Germinal center (tissue), 1 donor: Measurements from ENCODE around the gene CCDC57.

Experiments used
- DNase-seq: peaks from one replicate; pipeline ENCODE4 v3.0.0; 2012; ENCODE audit warnings: mixed read lengths, low spot score

CCDC57 gene

GRCh38 chr17:82121660-82122629 lies 90.7 kb downstream of the CCDC57 start:
- DNase-seq = no peak

DNA sequence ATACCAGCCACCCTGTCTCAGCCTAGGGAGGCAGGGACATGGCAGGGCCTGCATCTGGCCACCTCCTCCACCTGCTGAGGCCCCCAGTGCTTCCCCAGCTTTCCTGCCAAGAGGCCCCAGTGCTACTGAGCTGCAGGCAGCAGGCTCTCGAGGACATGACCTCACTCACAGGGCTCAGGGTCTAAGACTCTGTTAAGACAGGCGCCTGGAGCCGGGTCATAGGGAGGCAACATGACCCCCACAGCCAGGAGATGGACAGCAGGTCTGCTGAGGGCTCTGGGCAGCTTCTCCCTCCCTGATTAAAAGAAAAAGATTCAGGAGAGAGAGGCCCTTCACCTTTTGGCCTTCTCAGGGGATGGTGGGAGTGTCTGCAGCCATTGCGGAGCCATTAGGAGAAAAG lies 91.4 kb downstream of the CCDC57 start:
- no peak for DNase-seq

DNA sequence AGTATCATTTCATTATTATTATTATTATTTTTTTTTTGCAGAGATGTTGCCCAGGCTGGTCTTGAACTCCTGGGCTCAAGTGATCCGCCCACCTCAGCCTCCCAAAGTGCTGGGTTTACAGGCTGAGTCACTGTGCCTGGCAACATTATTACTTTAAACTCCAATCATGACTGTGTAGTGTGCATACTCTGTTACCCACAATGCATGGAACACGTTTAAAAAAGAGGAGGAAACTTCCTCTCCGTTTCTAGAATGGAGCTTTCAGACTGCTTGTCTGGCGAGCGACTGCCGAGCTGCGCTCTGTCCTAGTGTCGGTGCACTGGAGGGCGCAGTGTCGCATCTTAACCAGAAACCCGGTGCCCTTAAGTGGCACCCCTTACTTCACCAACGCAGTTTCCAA lies 92.5 kb downstream of the CCDC57 start:
- no peak for DNase-seq

DNA sequence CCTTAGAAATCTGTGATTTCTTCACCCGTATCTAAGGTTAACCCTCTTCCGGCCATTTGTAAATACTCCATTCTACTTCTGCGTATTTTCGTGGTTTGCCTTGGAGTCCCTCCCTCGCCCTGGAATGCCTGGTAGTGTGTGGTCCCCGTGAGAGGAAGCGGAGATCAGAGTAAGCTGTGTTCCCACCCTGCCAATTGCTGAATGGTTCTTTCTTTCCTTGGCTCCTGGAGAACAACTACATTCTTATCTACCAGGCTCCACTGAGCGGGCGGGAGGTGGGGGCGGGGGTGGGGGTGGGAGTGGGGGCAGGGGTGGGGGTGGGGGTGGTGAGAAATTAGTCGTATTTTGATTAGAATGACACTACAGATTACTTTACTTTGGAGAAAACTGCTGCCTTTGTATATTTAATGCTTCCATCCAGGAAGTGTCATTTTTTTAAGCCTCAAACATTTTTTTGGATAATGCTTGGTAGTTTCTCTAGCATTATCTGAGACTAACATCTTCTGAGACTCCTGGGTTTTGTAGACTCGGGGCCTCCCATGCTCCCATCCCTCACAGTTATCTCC lies 93.7 kb downstream of the CCDC57 start:
- DNase-seq = no peak

- DNase-seq = no peak
Observed at GRCh38 chr17:82118168-82118814, 94.4 kb downstream of the CCDC57 start.

DNA sequence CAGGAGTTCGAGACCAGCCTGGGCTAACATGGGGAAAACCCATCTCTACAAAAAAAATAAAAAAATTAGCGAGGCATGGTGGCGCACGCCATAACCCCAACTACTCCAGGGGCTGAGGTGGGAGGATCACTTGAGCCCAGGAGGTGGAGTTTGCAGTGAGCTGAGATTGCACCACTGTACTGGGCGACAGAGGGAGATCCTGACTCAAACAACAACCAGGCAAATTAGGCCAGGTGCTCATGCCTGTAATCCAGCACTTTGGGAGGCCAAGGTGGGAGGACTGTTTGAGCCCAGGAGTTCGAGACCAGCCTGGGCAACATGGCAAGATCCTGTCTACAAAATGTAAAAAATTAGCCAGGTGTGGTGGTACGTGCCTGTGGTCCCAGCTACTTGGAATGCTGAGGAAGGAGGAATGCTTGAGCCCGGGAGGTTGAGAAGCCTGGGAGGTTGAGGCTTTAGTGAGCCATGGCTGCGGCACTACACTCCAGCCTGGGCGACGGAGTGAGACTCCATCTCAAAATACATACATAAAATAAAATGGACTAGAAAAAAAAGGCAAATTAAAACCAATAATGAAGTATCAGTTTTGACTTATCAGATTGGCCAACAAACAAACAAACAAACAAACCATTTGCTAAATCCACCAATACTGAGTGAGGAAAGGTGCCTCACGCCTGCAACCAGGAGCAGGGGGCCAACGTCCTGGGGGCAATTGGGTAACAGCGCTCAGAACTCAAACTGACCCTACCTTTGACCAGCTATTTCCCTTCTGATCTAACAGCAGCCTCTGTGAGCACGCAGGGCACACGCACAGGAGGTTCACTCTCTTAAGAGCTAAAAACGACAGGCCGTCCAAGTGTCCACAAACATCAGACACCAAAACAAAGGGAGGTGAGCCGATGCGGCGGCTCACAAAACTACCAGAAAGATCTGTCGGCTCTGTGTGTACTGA lies 95.2 kb downstream of the CCDC57 start:
- no peak for DNase-seq

GRCh38 chr17:82116246-82116645 lies 96.4 kb downstream of the CCDC57 start:
- DNase-seq = no peak

GRCh38 chr17:82114872-82115271 lies 97.8 kb downstream of the CCDC57 start:
- no peak for DNase-seq

DNA sequence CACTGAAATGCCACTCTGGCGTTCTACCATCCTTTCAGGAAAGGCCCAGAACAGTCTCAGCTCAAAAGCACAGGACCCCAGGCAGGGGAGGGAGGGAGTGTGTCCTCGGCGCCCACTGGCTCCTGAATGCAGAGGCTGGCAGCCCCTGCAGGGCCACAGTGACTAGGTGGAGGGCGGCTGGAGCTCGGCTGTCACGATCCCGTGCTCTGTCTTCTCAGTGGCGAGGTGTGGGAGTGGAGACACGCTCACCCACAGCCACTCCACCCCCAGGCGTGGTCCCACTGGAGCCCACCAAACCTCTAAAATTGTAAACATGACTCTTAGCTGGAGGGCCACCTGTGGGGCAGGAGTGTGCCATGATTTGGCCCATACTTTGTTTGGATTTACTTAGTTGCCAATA lies 98.2 kb downstream of the CCDC57 start:
- DNase-seq = no peak

DNA sequence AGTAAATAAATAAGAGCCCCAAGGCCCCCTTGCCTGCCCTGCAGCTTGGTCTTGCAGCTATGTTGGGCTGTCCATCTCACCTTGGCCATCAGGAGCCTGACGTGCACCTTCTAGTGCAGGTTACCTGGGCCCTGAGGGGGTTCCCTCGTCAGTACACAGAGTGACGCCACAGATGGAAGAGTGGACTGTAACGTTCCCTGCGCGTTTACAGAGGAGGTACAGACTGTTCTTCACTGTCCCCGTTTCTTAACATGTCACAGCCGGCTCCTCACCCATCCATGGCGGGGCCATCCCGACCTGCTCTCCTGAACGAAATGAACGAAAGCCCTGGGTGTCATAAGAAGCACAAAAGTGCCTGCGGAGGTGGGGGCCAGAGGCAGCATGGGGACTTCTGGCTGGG lies 98.7 kb downstream of the CCDC57 start:
- DNase-seq = no peak

- no peak for DNase-seq
Observed at GRCh38 chr17:82113422-82113821, 99.2 kb downstream of the CCDC57 start.

DNA sequence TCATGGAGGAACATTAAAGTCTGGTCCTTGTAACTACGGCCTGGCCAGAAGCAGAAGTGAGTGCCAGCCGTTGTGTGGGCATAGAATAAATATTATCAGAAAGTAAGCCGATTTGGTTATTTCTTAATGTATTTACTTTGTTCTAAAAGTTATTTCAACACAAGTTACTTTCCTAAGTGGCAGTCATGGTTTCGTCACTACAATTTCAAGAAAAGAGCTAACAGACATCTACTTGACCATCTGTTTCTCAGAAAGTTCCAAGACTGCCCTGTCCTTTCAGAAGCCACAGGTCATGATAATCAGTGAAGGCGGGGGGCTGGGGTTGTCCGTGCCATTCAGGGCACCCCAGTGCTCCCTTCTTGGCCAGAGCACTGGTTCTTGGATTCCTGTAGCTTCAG lies 99.7 kb downstream of the CCDC57 start:
- no peak for DNase-seq

- DNase-seq = no peak
Observed at GRCh38 chr17:82112181-82112913, 100.3 kb downstream of the CCDC57 start.

GRCh38 chr17:82110298-82110697 lies 102.3 kb downstream of the CCDC57 start:
- DNase-seq = no peak

- no peak for DNase-seq
Observed at GRCh38 chr17:82108961-82109475, 103.6 kb downstream of the CCDC57 start.

DNA sequence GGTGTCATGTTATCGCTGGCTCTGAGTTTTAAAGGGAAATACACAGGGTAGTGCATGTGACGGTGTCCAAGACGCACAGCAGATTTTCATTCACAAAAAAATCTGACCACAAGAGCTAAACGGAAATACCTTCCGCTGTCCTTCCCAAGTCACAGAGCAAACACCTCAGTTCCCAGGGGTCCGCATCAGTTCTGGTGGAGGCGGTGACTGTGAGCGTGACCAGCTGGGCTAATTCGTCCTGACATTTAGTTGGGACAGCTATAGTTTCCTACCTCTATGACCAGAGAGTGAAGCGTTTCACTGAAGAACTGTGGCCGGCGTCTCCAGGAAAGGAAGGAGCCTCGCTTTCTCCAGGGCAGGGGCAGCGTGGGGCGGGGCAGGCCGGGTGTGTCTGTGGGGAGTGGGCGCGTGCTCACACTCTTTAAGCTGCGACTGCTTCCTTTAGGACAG lies 104.1 kb downstream of the CCDC57 start:
- DNase-seq = no peak

GRCh38 chr17:82108038-82108437 lies 104.6 kb downstream of the CCDC57 start:
- no peak for DNase-seq

- DNase-seq = no peak
Observed at GRCh38 chr17:82107341-82107860, 105.2 kb downstream of the CCDC57 start.

DNA sequence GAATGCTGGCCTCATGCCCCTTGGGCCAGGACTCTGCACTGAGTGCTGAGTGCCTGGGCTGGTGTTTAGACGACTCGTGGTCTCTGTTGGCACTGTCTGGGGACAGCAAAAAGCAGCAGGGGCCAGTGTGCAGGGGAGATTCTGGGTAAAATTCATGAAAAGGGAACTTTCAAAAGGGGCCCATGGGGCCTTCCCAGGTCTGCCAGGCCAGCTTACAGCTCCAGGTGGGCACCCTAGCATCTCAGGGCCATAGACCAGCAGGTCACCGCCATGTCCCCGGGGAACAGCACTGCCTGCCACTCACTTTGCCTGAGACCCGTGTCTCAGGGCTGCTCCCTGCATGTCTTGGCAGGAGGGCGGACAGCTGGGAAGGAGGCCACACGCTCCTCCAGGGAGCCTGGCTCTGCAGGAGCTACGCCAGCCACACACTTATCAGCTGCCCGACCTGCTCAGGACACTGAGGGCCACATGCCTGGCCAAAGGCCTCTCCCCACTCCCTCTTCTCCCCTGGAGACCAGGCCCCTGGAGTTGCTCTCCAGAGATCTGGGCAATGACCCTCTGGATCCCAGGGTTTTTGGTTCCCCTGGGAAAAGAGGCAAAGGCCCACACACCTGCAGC lies 105.8 kb downstream of the CCDC57 start:
- DNase-seq = peak; percentile 30
